ENCODE measurements around the gene AKNAD1. TPM values are rescaled to one million over a fixed set of nuclear protein-coding genes. Genes with fewer than 3 reads are reported as not detected.

The AKNAD1 gene
- total and polyA plus RNA-seq, 7 donors, result 0.28 to 2.4 (median 1.5) TPM; not detected in 3

DNA sequence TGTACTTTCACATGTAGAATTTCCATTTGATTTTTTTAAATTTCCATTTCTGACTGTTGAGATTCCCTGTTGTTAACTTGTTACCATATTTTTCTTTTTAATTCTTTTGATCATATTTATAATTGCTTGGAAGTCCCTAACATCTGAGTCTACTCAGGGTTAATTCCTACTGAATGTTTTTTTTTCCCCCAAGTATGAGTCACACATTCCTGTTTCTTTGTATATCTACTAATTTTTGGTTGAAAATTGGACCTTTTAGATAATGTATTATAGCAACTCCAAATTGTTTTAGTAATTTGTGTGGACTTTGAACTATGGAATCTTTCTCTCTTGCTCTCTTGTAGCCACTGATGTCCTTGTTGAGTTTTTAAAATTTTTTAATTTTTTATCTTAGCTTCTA lies 55.8 kb downstream of the AKNAD1 start:
- no peak overlapping the region for H3K4me3 ChIP-seq
- H3K27me3 ChIP-seq, result no peaks in the 10 kb centered on the region
- no peaks in the 10 kb centered on the region for H3K4me1 ChIP-seq
- DNase-seq, result no peak
- peaks cover 0 to 92% (median 19%) of the 10 kb centered on the region in 4 donors for H3K36me3 ChIP-seq
- intact Hi-C loops (cut with DNase I), result loop anchor here (10.0 kb wide), 1 partner anchor 46 kb away; no protein-coding TSS in a partner anchor
- TF ChIP-seq POLR2AphosphoS5 (IDR thresholded peaks at IDR 0.05), result no peak
- no peak for TF ChIP-seq EP300 (IDR thresholded peaks at IDR 0.05)
- no peak for TF ChIP-seq POLR2A (IDR thresholded peaks at IDR 0.05)
- TF ChIP-seq CTCF (IDR thresholded peaks at IDR 0.05), result no peak
- no peak overlapping the region for H3K27ac ChIP-seq
- H3K9me3 ChIP-seq, result no peaks in the 10 kb centered on the region

GRCh38 chr1:108799001-108799400 lies 57.9 kb downstream of the AKNAD1 start:
- H3K4me3 ChIP-seq, result no peak overlapping the region
- no peak overlapping the region for H3K27ac ChIP-seq
- intact Hi-C loops (cut with DNase I), result no loop called here
- TF ChIP-seq POLR2AphosphoS5 (IDR thresholded peaks at IDR 0.05) (no peak), EP300 (IDR thresholded peaks at IDR 0.05) (no peak), CTCF (IDR thresholded peaks at IDR 0.05) (no peak), POLR2A (IDR thresholded peaks at IDR 0.05) (no peak)
- H3K4me1 ChIP-seq, result no peaks in the 10 kb centered on the region
- WGBS, 2 donors, result 87 to 89% methylated on average over 1 of the region's 1 CpG
- no peaks in the 10 kb centered on the region for H3K9me3 ChIP-seq
- no peak for DNase-seq
- H3K36me3 ChIP-seq, result peaks cover 0 to 94% (median 21%) of the 10 kb centered on the region in 4 donors
- H3K27me3 ChIP-seq, result no peaks in the 10 kb centered on the region

GRCh38 chr1:108792420-108792819 lies 64.5 kb downstream of the AKNAD1 start:
- WGBS, 2 donors, result 95 to 99% methylated on average over 2 of the region's 2 CpGs
- Histone ChIP-seq H3K9me3 (no peaks in the 10 kb centered on the region), H3K27ac (no peak overlapping the region), H3K4me1 (no peaks in the 10 kb centered on the region), H3K36me3 (peaks cover 0 to 72% (median 13%) of the 10 kb centered on the region in 4 donors), H3K27me3 (no peaks in the 10 kb centered on the region), H3K4me3 (no peak overlapping the region)
- TF ChIP-seq POLR2A (IDR thresholded peaks at IDR 0.05) (no peak), EP300 (IDR thresholded peaks at IDR 0.05) (no peak), CTCF (IDR thresholded peaks at IDR 0.05) (no peak), POLR2AphosphoS5 (IDR thresholded peaks at IDR 0.05) (no peak)
- intact Hi-C loops (cut with DNase I), result no loop called here
- no peak for DNase-seq

DNA sequence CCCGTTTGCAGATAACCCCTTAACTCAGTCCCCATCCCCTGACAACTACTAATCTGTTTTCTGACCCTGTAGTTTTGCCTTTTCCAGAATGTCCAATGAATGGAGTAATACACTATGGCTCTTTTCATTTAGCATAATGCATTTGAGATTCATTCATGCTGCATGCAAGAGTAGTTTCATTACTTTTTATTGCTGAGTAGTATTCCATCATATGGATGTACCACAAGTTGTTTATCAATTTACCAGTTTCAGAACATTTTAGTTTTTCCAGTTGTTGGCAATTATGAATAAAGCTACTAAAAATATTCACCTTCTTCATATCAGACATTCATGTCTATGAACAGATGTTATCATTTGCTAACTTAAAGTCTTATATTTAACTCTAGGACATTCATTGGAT lies 65.1 kb downstream of the AKNAD1 start:
- peaks cover 0 to 72% (median 10%) of the 10 kb centered on the region in 4 donors for H3K36me3 ChIP-seq
- no peaks in the 10 kb centered on the region for H3K4me1 ChIP-seq
- 96 to 97% methylated on average over 1 of the region's 1 CpG for WGBS, 2 donors
- H3K27ac ChIP-seq, result no peak overlapping the region
- no peak for DNase-seq
- intact Hi-C loops (cut with DNase I), result no loop called here
- H3K4me3 ChIP-seq, result no peak overlapping the region
- TF ChIP-seq CTCF (IDR thresholded peaks at IDR 0.05), result no peak
- TF ChIP-seq POLR2AphosphoS5 (IDR thresholded peaks at IDR 0.05), result no peak
- no peak for TF ChIP-seq EP300 (IDR thresholded peaks at IDR 0.05)
- no peak for TF ChIP-seq POLR2A (IDR thresholded peaks at IDR 0.05)
- no peaks in the 10 kb centered on the region for H3K9me3 ChIP-seq
- H3K27me3 ChIP-seq, result no peaks in the 10 kb centered on the region

GRCh38 chr1:108785880-108786279 lies 71.0 kb downstream of the AKNAD1 start:
- H3K4me1 ChIP-seq, result no peaks in the 10 kb centered on the region
- intact Hi-C loops (cut with DNase I), result no loop called here
- TF ChIP-seq CTCF (IDR thresholded peaks at IDR 0.05) (no peak), EP300 (IDR thresholded peaks at IDR 0.05) (no peak), POLR2A (IDR thresholded peaks at IDR 0.05) (no peak), POLR2AphosphoS5 (IDR thresholded peaks at IDR 0.05) (no peak)
- H3K4me3 ChIP-seq, result no peak overlapping the region
- no peak for DNase-seq
- peaks cover 0 to 10% (median 8%) of the 10 kb centered on the region in 4 donors for H3K9me3 ChIP-seq
- H3K36me3 ChIP-seq, result peaks cover 8 to 78% (median 27%) of the 10 kb centered on the region in 4 donors
- H3K27ac ChIP-seq, result no peak overlapping the region
- no peaks in the 10 kb centered on the region for H3K27me3 ChIP-seq
- 99 to 100% methylated on average over 2 of the region's 2 CpGs for WGBS, 2 donors

All from sigmoid colon (tissue), 7 donors.